DMS 273 treated with DMSO at 0.1 percent for 48 hours (cell line): ENCODE results near the gene RFT1.

Experiments used
- DNase-seq: peaks from one replicate; lab custom pipeline; 2025; lab: John Stamatoyannopoulos, UW

The RFT1 gene

GRCh38 chr3:53084310-53085001 lies 45.8 kb downstream of the RFT1 start:
- DNase-seq: no peak

GRCh38 chr3:53083949-53084309 lies 46.3 kb downstream of the RFT1 start:
- DNase-seq: no peak

DNA sequence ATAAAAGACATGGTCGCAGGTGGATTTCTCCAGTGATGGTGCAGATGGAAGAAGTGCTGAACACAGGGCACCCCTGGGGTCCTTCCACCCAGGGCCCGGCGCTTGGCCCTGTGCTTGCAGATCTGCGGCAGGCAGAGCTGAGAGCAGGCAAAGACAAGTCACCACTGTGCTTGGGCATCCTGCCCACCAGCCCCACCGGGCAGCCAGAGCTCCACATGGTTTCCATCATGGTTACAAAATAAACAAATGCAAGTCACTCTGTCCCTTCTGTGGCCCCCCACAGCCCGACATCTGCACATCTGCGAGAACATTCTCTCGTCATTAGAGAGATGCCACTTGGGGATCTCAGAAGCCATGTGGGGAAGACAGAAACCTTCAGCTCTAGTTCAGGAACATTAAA lies 46.7 kb downstream of the RFT1 start:
- peak; percentile 5 for DNase-seq

GRCh38 chr3:53082736-53083135 lies 47.5 kb downstream of the RFT1 start:
- no peak for DNase-seq

GRCh38 chr3:53081318-53081717 lies 48.9 kb downstream of the RFT1 start:
- DNase-seq: no peak

DNA sequence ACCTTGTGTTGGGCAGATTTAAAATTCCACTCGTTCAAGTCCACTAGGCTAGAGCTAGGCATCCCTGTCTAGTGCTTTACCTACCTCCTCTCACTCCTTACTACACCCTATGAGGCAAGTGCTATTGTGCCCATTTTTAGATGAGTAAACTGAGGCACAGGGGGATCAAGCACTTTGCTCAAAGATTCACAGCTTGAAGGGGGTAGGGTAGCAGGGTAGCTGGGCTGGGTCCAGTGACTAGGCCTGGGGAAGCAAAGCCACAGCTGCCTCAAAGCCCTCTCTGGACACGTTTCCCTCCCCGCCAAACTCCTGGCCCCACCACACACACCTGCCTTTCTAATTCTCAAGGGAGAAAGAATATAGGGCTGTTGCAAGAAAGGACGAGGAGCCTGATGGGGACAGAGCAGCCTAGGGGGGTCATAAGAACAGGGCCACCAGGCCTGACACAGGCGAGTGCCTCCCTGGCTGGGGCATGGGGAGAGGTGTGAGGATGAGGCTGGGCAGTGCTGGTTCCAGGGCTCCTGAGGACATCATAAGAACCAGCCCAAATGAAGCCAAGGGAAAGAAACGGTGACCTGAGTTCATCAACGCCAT lies 49.5 kb downstream of the RFT1 start:
- no peak for DNase-seq

GRCh38 chr3:53079791-53080555 lies 50.3 kb downstream of the RFT1 start:
- no peak for DNase-seq

- DNase-seq: no peak
These were observed 51.1 kb downstream of the RFT1 start for GRCh38 chr3:53079147-53079546.

DNA sequence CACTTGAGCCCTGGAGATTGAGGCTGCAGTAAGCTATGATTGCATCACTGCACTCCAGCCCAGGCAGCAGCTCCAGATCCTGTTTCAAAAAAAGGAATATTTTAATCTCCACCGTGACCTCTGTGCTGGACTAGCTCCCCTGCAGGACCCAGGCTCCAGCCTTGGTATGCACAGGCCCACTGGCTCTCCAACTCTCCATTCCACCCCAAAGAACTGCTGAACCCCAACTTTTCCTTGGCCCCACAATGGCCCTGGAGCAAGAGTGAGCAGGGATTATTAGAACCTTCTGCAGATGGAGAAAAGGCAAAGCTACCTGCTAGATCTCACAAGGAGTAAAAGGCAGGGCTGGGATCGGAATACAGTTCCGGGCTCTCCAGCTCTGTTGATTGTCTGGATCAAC lies 51.6 kb downstream of the RFT1 start:
- no peak for DNase-seq

DNA sequence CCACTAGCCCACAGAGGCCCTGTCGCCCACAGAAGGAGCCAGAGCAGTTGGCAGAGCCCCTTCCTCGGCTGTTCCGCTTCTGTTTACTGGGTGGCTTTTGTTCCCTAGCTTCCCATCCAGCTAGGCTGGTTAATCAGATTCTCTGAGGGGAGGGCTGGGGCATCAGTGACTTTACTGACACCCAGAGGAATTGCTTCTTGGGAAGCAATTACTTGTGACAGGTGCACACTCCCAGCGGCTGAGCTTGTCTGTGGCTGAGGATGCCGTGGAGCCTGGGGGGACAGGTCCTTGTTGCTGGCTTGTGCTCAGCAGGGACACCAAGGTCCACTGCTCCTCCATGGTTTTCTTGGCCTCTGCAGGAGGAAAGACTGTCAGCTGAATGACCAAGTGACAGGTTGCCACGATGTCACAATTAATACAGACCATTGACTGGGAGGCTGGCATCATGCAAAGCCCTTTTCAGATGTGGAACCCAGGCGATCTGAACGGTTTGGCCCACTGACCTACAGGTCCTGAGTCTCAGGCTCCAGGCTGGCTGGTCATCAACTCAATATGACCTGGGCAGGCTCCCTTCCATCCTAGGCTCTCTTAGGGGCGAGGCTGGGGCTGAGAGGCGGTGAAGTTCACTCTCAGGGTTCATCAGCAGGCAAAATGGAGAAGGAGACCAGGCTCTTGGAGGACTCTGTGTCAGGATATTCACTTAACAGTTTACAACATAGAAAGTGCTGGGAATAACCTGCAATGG lies 52.6 kb downstream of the RFT1 start:
- DNase-seq: no peak

DNA sequence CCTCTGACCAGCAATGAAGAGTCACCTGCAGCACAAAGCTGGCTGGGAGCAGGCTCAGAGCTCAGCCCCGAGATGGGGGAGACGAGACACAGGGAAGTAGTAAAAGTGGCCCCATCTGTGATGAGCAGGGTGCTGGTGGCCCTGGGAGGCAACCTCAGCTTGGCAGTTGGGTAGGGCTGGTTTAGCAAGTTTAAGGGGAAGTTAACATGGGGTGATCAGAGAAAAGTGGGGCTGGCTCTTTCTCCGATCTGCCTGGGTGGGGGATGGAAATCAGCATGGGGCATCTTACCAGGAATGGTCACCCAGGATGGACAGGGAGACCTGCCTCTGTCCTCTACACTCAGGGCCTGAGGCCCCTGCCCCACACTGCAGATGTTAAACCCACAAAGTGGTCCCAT lies 54.5 kb downstream of the RFT1 start:
- no peak for DNase-seq

- DNase-seq: no peak
These were observed 55.2 kb downstream of the RFT1 start for GRCh38 chr3:53074761-53075742.

DNA sequence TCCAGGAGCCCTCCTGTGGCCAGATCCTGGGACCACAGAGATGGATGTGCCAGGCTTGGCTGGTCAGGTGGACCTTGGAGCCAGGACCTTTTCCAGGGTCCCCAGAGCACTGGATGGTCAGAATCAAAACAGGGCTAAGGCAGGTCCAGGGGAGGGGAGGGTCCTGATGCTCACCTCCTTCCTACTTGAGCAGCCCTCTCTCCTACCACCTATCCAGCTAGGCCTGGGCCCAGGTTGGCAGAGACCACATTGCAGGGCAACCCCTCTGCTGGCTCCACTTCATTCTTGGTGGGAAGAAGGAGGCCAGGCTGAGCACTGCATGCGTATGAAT lies 55.9 kb downstream of the RFT1 start:
- no peak for DNase-seq

DNA sequence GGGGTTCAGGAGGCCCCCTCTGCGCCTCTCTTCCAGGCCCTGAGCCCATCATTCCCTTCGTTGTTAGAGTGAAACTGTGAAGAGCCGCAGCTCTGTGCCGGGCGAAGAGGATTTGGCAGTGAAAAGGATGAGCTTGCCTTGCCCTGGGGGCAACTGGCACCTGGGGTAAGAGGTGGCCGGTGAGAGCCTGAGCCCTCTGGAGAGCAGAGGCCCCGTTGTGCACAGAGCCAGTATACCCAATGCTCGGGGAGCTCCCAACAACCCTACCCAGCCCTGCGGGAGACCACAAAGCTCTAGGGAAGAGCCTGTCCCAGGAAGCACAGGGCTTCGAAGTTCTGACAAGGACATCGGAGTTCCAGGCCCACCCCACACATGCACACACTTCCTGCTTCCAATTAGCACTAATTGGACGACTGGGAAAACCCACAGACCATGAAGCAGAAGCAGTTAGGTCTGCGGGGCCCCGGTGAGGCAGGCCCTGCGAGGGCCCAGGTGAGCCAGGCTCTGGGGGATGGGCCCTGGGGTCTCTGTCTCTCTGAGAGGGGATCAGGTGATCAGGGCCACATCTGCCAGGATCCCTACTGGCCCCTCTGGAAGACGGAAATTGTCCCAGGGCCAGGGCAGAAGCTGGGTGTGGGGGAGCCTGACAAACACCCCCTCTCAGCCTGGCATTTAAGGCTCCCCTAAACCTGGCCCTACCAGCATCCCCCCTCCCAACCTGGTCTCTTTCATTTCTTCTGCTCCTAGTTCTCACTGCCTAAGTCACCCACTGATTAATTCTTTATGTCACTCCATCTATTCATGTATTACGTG lies 56.5 kb downstream of the RFT1 start:
- DNase-seq: no peak

DNA sequence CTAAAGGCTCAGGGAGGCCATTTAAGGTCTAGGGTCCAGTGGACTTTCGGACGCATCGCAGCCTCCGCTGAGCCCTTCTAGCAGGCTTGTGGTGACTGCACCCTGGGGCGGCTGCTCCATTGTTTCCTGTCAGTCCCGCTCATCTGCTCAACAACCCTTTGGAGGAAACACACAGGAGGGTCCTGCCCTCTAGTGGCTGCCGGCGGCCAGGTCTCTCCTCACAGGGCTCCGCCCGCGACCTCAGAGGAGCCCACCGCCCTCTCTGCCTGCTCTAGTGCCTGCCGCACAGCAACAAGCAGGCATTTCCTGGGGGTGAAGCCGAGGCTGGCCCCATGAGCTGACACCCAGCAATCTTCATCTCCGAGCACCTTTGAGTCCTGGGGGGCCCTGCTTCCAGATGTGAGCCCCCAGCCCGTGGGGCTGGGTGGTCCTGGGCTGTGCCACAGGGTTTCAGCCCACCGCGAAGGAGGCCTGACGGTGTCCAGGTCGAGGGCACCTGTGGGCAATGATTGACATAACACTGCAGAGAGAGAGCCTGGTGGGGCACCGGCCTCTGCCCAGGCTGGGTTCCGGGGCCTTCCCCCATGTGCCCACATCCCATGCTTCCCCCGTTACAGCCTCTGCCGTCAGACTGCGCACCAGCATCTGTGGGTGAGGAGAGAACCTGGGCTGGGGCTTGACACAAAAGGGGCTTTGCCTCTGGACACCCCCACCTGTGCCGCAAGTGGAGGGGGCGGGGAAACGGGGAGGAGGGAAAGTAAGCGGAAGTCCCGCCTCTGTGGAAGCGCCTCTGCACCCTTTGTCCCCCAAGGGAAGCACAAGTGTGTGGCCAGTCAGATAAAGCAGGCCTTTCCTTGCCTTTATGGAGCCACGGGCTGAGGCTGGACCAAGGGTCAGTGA lies 57.3 kb downstream of the RFT1 start:
- peak; percentile 19 for DNase-seq

DNA sequence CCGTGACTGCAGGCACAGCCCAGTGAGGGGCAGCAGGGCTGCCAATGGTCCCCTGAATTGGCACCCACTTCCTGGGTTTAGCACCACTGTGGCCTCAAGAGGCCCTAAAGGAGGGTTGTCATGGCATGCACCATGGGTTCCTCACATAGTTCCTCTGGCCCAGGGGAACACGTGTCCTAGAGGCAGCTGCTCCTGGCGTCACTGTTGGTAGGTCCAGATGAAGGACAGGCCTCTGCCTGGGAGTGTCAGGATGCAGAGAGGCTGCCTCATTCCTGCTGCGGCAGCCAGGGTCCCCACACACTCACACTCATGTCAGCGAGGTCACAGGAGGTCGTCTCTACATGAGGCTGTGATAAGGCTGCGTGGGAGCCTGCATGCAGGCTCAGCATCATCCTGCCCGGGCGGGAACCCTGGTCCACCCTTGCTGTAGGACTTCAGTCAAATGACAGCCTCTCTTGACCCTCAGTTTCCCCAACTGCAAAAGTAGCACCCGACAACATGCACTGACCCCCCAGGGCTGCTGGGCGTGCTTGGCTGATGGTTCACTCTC lies 58.3 kb downstream of the RFT1 start:
- DNase-seq: no peak

DNA sequence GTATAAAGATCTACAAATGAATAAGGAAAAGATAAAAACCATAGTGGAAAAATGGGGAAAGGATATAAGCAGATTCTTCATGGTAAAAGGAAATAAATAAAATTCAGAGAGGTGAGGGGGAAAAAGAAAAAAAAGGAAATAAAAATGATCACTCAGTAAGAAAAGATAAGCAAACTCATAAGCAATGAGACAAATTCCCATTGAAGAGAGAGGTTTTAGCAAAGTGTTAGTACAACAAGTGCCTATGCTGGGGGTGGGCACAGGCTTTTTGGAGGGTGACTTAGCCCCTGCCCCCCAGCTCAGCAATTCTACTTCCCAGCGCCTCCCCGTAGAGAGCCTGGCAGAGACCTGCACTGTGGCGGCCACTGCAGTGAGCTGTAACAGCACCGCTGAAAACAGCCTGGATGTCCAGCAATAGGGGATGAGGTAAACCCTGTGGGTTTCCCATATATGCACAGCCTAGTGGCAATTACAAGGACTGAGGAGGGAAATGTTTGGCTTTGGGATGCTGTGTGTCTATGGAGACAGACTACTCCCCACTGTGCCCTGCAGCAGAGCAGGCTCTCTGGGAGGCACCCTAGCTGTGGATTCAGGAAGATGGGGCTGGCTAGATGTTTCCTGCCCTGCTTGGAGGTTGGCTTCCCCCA lies 60.7 kb downstream of the RFT1 start:
- no peak for DNase-seq

GRCh38 chr3:53068176-53068575 lies 62.1 kb downstream of the RFT1 start:
- no peak for DNase-seq

GRCh38 chr3:53067567-53067966 lies 62.7 kb downstream of the RFT1 start:
- no peak for DNase-seq
